Naive thymus-derived CD4-positive, alpha-beta T cell (primary cell): Measurements from ENCODE around the gene GPA33. TPM values are rescaled to one million over a fixed set of nuclear protein-coding genes. Genes with fewer than 3 reads are reported as not detected.

ENCODE experiments used
- ATAC-seq: fragments of 150-1000 bp; cut with Tn5 transposase; 2 replicates; pipeline ENCODE4 v1.10.0; 2021; ENCODE audit warnings: mild to moderate bottlenecking, moderate library complexity
- CTCF ChIA-PET: fragments of 350-600 bp; sonication (Branson Sonifier 250); formaldehyde crosslinking; loops from one replicate; lab custom pipeline; 2021; ENCODE audit warnings: antibody characterized with exemption; lab: Charles Lee
- POLR2A ChIA-PET: fragments of 350-600 bp; sonication (Branson Sonifier 250); formaldehyde crosslinking; loops from one replicate; lab custom pipeline; 2021; ENCODE audit warnings: antibody characterized with exemption, inconsistent platforms; lab: Charles Lee
- DNase-seq, 9 donors: peaks; one replicate each; pipeline versions ENCODE4 v3.0.0 to v3.0.0-alpha.2; 2020 to 2022; ENCODE audit warnings: mixed read lengths in 1 of 9
- H3K27ac ChIP-seq: one replicate; pipeline ENCODE4 v1.7.0; 2013; ENCODE audit warnings: mild to moderate bottlenecking, low read depth, low read length, moderate library complexity
- H3K27me3 ChIP-seq, 2 donors: one replicate each; pipeline ENCODE4 v1.7.0; 2013; ENCODE audit warnings: low read length in 2 of 2, mild to moderate bottlenecking in 2 of 2, moderate library complexity in 2 of 2; ENCODE audit not compliant: control insufficient read depth in 2 of 2, insufficient read depth in 2 of 2
- H3K36me3 ChIP-seq, 3 experiments: 1 replicate in 2 of 3; 2 replicates in 1 of 3; pipeline ENCODE4 v1.7.0; 2013; ENCODE audit warnings: low read length in 3 of 3, mild to moderate bottlenecking in 3 of 3, moderate library complexity in 1 of 3; ENCODE audit not compliant: insufficient read depth in 3 of 3, control insufficient read depth in 2 of 3
- H3K4me1 ChIP-seq, 2 donors: one replicate each; pipeline ENCODE4 v1.7.0; 2013; ENCODE audit warnings: low read length in 2 of 2, mild to moderate bottlenecking in 2 of 2, moderate library complexity in 1 of 2; ENCODE audit not compliant: control insufficient read depth in 2 of 2, insufficient read depth in 2 of 2
- H3K4me3 ChIP-seq: 2 replicates; pipeline ENCODE4 v1.7.0; 2013; ENCODE audit warnings: mild to moderate bottlenecking, low read length
- H3K9me3 ChIP-seq, 3 experiments: 1 replicate in 2 of 3; 2 replicates in 1 of 3; pipeline ENCODE4 v1.7.0; 2013; ENCODE audit warnings: low read length in 3 of 3; ENCODE audit not compliant: control insufficient read depth in 2 of 3
- H3K27ac Mint-ChIP-seq, 9 donors: one replicate each; pipeline ENCODE4 v1.8.0; 2020 to 2022; ENCODE audit warnings: mixed read lengths in 9 of 9, mild to moderate bottlenecking in 8 of 9, moderate library complexity in 5 of 9, inconsistent platforms in 2 of 9
- H3K27me3 Mint-ChIP-seq, 5 donors: one replicate each; pipeline ENCODE4 v1.8.0; 2021 to 2022; ENCODE audit warnings: mixed read lengths in 5 of 5, mild to moderate bottlenecking in 1 of 5
- H3K36me3 Mint-ChIP-seq, 5 donors: one replicate each; pipeline ENCODE4 v1.8.0; 2020 to 2022; ENCODE audit warnings: mixed read lengths in 5 of 5, mild to moderate bottlenecking in 3 of 5, inconsistent platforms in 1 of 5
- H3K4me1 Mint-ChIP-seq, 7 donors: one replicate each; pipeline ENCODE4 v1.8.0; 2020 to 2022; ENCODE audit warnings: mixed read lengths in 7 of 7, mild to moderate bottlenecking in 3 of 7, inconsistent platforms in 1 of 7
- H3K4me3 Mint-ChIP-seq, 10 donors: one replicate each; pipeline ENCODE4 v1.8.0; 2020 to 2022; ENCODE audit warnings: mild to moderate bottlenecking in 10 of 10, mixed read lengths in 10 of 10, moderate library complexity in 6 of 10, inconsistent platforms in 2 of 10
- H3K9me3 Mint-ChIP-seq, 11 donors: one replicate each; pipeline ENCODE4 v1.8.0; 2020 to 2022; ENCODE audit warnings: mixed read lengths in 11 of 11, mild to moderate bottlenecking in 4 of 11, inconsistent platforms in 1 of 11, moderate library complexity in 1 of 11
- intact Hi-C, 2 donors: fragments of 100-400 bp; cut with micrococcal nuclease; formaldehyde crosslinking; loops; one replicate each; pipeline ENCODE4 v1.15.1; 2023
- polyA plus RNA-seq, 2 donors: library from polyadenylated mRNA; unstranded; fragments of 300-500 nt; fragmentation: Illumina TruSeq; gene quantifications; one replicate each; pipeline ENCODE4 v1.2.3, GENCODE V29; 2021
- total RNA-seq, 6 experiments: library from RNA in 5 of 6; stranded (reverse) in 5 of 6; gene quantifications; 1 replicate in 5 of 6; 2 replicates in 1 of 6; pipeline ENCODE4 v1.2.3 and lab custom pipeline; 2021 to 2026

The GPA33 gene
- total and polyA plus RNA-seq, 7 experiments from 2014 or later = 5.4 to 63.4 (median 31.3) TPM

GRCh38 chr1:167105271-167106118 is 15.3 kb upstream of the GPA33 start:
- ATAC-seq = no peak
- H3K4me1 Mint-ChIP-seq = peaks cover 40 to 60% (median 56%) of the 10 kb centered on the region in 7 donors
- peaks cover 0 to 17% (median 6%) of the 10 kb centered on the region in 11 donors for H3K9me3 Mint-ChIP-seq
- H3K27me3 ChIP-seq = no peaks in the 10 kb centered on the region
- peaks cover 5 to 29% of the 10 kb centered on the region in 2 donors for H3K4me1 ChIP-seq
- H3K36me3 ChIP-seq = no peaks in the 10 kb centered on the region
- H3K27me3 Mint-ChIP-seq = peaks cover 0 to 5% (median 0%) of the 10 kb centered on the region in 5 donors
- intact Hi-C loops = loop anchor here in 1 of 2 donors (2.0 kb wide), 1 partner anchor 15 kb away; no protein-coding TSS in a partner anchor
- H3K4me3 ChIP-seq = no peak overlapping the region
- ChIA-PET CTCF (interaction anchor here (1.5 to 2.3 kb wide), 2 partner anchors 7 to 46 kb away, joined by 6 to 7 read pairs; no protein-coding TSS in a partner anchor), POLR2A (interaction anchor here (4.5 kb wide), 1 partner anchor 14 kb away, joined by 43 read pairs; the partner anchor contains the start of genes GPA33 and STYXL2)
- H3K4me3 Mint-ChIP-seq = peak overlapping the region in 7 of 10 donors; percentile 1 to 58 (median 13)
- peaks cover 0 to 8% (median 7%) of the 10 kb centered on the region in 3 experiments for H3K9me3 ChIP-seq
- H3K36me3 Mint-ChIP-seq = peaks cover 0 to 24% (median 0%) of the 10 kb centered on the region in 5 donors
- no peak for DNase-seq
- H3K27ac Mint-ChIP-seq = peak overlapping the region in 8 of 9 donors; percentile 23 to 87 (median 62)
- H3K27ac ChIP-seq = no peak overlapping the region

GRCh38 chr1:167104256-167104633 is 14.1 kb upstream of the GPA33 start:
- intact Hi-C loops = loop anchor here in 1 of 2 donors (2.0 kb wide), 1 partner anchor 17 kb away; no protein-coding TSS in a partner anchor
- Histone ChIP-seq H3K36me3 (no peaks in the 10 kb centered on the region), H3K27me3 (no peaks in the 10 kb centered on the region), H3K4me1 (peaks cover 5 to 17% of the 10 kb centered on the region in 2 donors), H3K27ac (no peak overlapping the region), H3K4me3 (no peak overlapping the region), H3K9me3 (no peaks in the 10 kb centered on the region)
- peaks cover 0 to 5% (median 0%) of the 10 kb centered on the region in 11 donors for H3K9me3 Mint-ChIP-seq
- no peak for DNase-seq
- peak overlapping the region; percentile 2 to 87 (median 68) for H3K27ac Mint-ChIP-seq
- peak overlapping the region; percentile 2 to 76 (median 64) for H3K4me3 Mint-ChIP-seq
- ChIA-PET CTCF (interaction anchor here (1.1 to 2.3 kb wide), 3 partner anchors 12 to 115 kb away, joined by 3 to 7 read pairs (median 4); no protein-coding TSS in a partner anchor), POLR2A (interaction anchor here (1.2 to 4.5 kb wide), 2 partner anchors 13 to 14 kb away, joined by 3 to 43 read pairs; partner anchors contain the start of genes GPA33 and STYXL2)
- peaks cover 0 to 17% (median 0%) of the 10 kb centered on the region in 5 donors for H3K36me3 Mint-ChIP-seq
- no peak for ATAC-seq
- peaks cover 27 to 48% (median 43%) of the 10 kb centered on the region in 7 donors for H3K4me1 Mint-ChIP-seq
- peaks cover 0 to 5% (median 0%) of the 10 kb centered on the region in 5 donors for H3K27me3 Mint-ChIP-seq

GRCh38 chr1:167102906-167103573 is 12.9 kb upstream of the GPA33 start:
- DNase-seq = no peak

GRCh38 chr1:167101754-167102153 is 11.6 kb upstream of the GPA33 start:
- no peak for ATAC-seq
- Mint-ChIP-seq H3K4me3 (no peak overlapping the region), H3K4me1 (peaks cover 18 to 32% (median 25%) of the 10 kb centered on the region in 7 donors), H3K27me3 (peaks cover 0 to 5% (median 0%) of the 10 kb centered on the region in 5 donors), H3K36me3 (peaks cover 0 to 4% (median 0%) of the 10 kb centered on the region in 5 donors), H3K9me3 (peaks cover 0 to 6% (median 0%) of the 10 kb centered on the region in 11 donors), H3K27ac (no peak overlapping the region)
- Histone ChIP-seq H3K4me1 (peaks cover 5 to 8% of the 10 kb centered on the region in 2 donors), H3K4me3 (no peak overlapping the region), H3K27ac (no peak overlapping the region), H3K36me3 (no peaks in the 10 kb centered on the region), H3K9me3 (no peaks in the 10 kb centered on the region), H3K27me3 (no peaks in the 10 kb centered on the region)
- POLR2A ChIA-PET = interaction anchor here (1.0 to 4.5 kb wide), 2 partner anchors 9 to 10 kb away, joined by 4 to 43 read pairs; partner anchors contain the start of genes GPA33 and STYXL2
- intact Hi-C loops = no loop called here
- DNase-seq = no peak
- CTCF ChIA-PET = no interaction called here

More at GRCh38 chr1:167102906-167103573, 12.9 kb upstream of the GPA33 start:
- no peaks in the 10 kb centered on the region for H3K36me3 ChIP-seq
- no peaks in the 10 kb centered on the region for H3K9me3 ChIP-seq
- peak overlapping the region in 2 of 9 donors; percentile 63 to 68 for H3K27ac Mint-ChIP-seq
- peaks cover 0 to 5% (median 0%) of the 10 kb centered on the region in 5 donors for H3K27me3 Mint-ChIP-seq
- H3K27me3 ChIP-seq = no peaks in the 10 kb centered on the region
- peaks cover 19 to 35% (median 31%) of the 10 kb centered on the region in 7 donors for H3K4me1 Mint-ChIP-seq
- ChIA-PET CTCF (interaction anchor here (1.1 to 1.6 kb wide), 2 partner anchors 11 to 117 kb away, joined by 3 to 4 read pairs; no protein-coding TSS in a partner anchor), POLR2A (interaction anchor here (1.0 to 4.5 kb wide), 2 partner anchors 8 to 11 kb away, joined by 4 to 43 read pairs; partner anchors contain the start of genes GPA33 and STYXL2)
- peaks cover 0 to 6% (median 0%) of the 10 kb centered on the region in 11 donors for H3K9me3 Mint-ChIP-seq
- intact Hi-C loops = no loop called here
- H3K4me1 ChIP-seq = peaks cover 5 to 8% of the 10 kb centered on the region in 2 donors
- ATAC-seq = no peak
- H3K27ac ChIP-seq = no peak overlapping the region
- H3K4me3 Mint-ChIP-seq = no peak overlapping the region
- peaks cover 0 to 11% (median 0%) of the 10 kb centered on the region in 5 donors for H3K36me3 Mint-ChIP-seq
- no peak overlapping the region for H3K4me3 ChIP-seq

GRCh38 chr1:167100730-167101129 is 10.6 kb upstream of the GPA33 start:
- H3K9me3 ChIP-seq = no peaks in the 10 kb centered on the region
- H3K4me3 ChIP-seq = no peak overlapping the region
- peaks cover 5 to 8% of the 10 kb centered on the region in 2 donors for H3K4me1 ChIP-seq
- peaks cover 17 to 31% (median 23%) of the 10 kb centered on the region in 7 donors for H3K4me1 Mint-ChIP-seq
- ChIA-PET POLR2A (no interaction called here), CTCF (no interaction called here)
- H3K27me3 ChIP-seq = no peaks in the 10 kb centered on the region
- H3K27me3 Mint-ChIP-seq = peaks cover 0 to 5% (median 0%) of the 10 kb centered on the region in 5 donors
- H3K36me3 ChIP-seq = no peaks in the 10 kb centered on the region
- H3K27ac Mint-ChIP-seq = no peak overlapping the region
- no peak overlapping the region for H3K4me3 Mint-ChIP-seq
- peaks cover 0 to 1% (median 0%) of the 10 kb centered on the region in 5 donors for H3K36me3 Mint-ChIP-seq
- intact Hi-C loops = no loop called here
- peaks cover 0 to 6% (median 0%) of the 10 kb centered on the region in 11 donors for H3K9me3 Mint-ChIP-seq
- no peak for DNase-seq
- H3K27ac ChIP-seq = no peak overlapping the region
- ATAC-seq = no peak

GRCh38 chr1:167099851-167100250 is 9.7 kb upstream of the GPA33 start:
- intact Hi-C loops = loop anchor here in 1 of 2 donors (10.0 kb wide), 1 partner anchor 615 kb away; no protein-coding TSS in a partner anchor
- H3K4me1 Mint-ChIP-seq = peaks cover 9 to 30% (median 23%) of the 10 kb centered on the region in 7 donors
- peaks cover 0 to 1% (median 0%) of the 10 kb centered on the region in 5 donors for H3K36me3 Mint-ChIP-seq
- Histone ChIP-seq H3K9me3 (no peaks in the 10 kb centered on the region), H3K36me3 (no peaks in the 10 kb centered on the region), H3K4me3 (no peak overlapping the region), H3K27me3 (no peaks in the 10 kb centered on the region), H3K27ac (no peak overlapping the region), H3K4me1 (peaks cover 5 to 8% of the 10 kb centered on the region in 2 donors)
- H3K9me3 Mint-ChIP-seq = peaks cover 0 to 6% (median 0%) of the 10 kb centered on the region in 11 donors
- no peak overlapping the region for H3K4me3 Mint-ChIP-seq
- DNase-seq (no peak), ATAC-seq (no peak)
- POLR2A ChIA-PET = no interaction called here
- no peak overlapping the region for H3K27ac Mint-ChIP-seq
- H3K27me3 Mint-ChIP-seq = peaks cover 0 to 5% (median 0%) of the 10 kb centered on the region in 5 donors
- CTCF ChIA-PET = no interaction called here
